ENCODE data around the gene CEP72. TPM values are rescaled to one million over a fixed set of nuclear protein-coding genes. Genes with fewer than 3 reads are reported as not detected.

The CEP72 gene
- total RNA-seq, 4 donors from 2014 or later, result 2.6 to 9.4 (median 4.2) TPM

- Histone ChIP-seq H3K4me3 (no peak overlapping the region), H3K36me3 (peaks cover 0 to 10% (median 2%) of the 10 kb centered on the region in 4 donors), H3K27ac (no peak overlapping the region), H3K27me3 (no peaks in the 10 kb centered on the region), H3K9me3 (no peaks in the 10 kb centered on the region), H3K4me1 (no peaks in the 10 kb centered on the region)
- WGBS, 2 donors (ENCODE audit: low coverage in 1 of 2), result 96% methylated on average over 20 of the region's 20 CpGs; no CpG with 5 or more reads in 1 of the 2 donors
- intact Hi-C loops (cut with DNase I; ENCODE audit: low total_unique reads), result no loop called here
- no peak for DNase-seq
- TF ChIP-seq CTCF (IDR thresholded peaks at IDR 0.05) (no peak), EP300 (IDR thresholded peaks at IDR 0.05; ENCODE audit: low read depth) (no peak)
- in situ Hi-C loops (cut with MboI; ENCODE audit: low pct_ligation_motif_present in 1 of 4, low pct_unique_long_range_greater_than_20kb in 1 of 4, low sequenced_read_pairs in 3 of 4), result no loop called here
Observed at GRCh38 chr5:636951-637350, 24.8 kb downstream of the CEP72 start.

- Histone ChIP-seq H3K36me3 (peaks cover 0 to 10% (median 2%) of the 10 kb centered on the region in 4 donors), H3K9me3 (no peaks in the 10 kb centered on the region), H3K4me3 (no peak overlapping the region), H3K4me1 (no peaks in the 10 kb centered on the region), H3K27ac (no peak overlapping the region), H3K27me3 (no peaks in the 10 kb centered on the region)
- no peak for DNase-seq
- in situ Hi-C loops (cut with MboI; ENCODE audit: low pct_ligation_motif_present in 1 of 4, low pct_unique_long_range_greater_than_20kb in 1 of 4, low sequenced_read_pairs in 3 of 4) (no loop called here), intact Hi-C loops (cut with DNase I; ENCODE audit: low total_unique reads) (no loop called here)
- 92 to 93% methylated on average over 5 to 38 of the region's 42 CpGs for WGBS, 2 donors (ENCODE audit: low coverage in 1 of 2)
- no peak for TF ChIP-seq POLR2AphosphoS5 (IDR thresholded peaks at IDR 0.05)
- no peak for TF ChIP-seq EP300 (IDR thresholded peaks at IDR 0.05; ENCODE audit: low read depth)
- TF ChIP-seq POLR2A (IDR thresholded peaks at IDR 0.05), result no peak
Observed at GRCh38 chr5:637581-638450, 25.7 kb downstream of the CEP72 start.

- H3K27me3 ChIP-seq, result no peaks in the 10 kb centered on the region
- H3K9me3 ChIP-seq, result no peaks in the 10 kb centered on the region
- peaks cover 0 to 10% (median 2%) of the 10 kb centered on the region in 4 donors for H3K36me3 ChIP-seq
- no peak overlapping the region for H3K4me3 ChIP-seq
- WGBS, 2 donors (ENCODE audit: low coverage in 1 of 2), result 94% methylated on average over 28 of the region's 29 CpGs; no CpG with 5 or more reads in 1 of the 2 donors
- no peak overlapping the region for H3K27ac ChIP-seq
- H3K4me1 ChIP-seq, result no peaks in the 10 kb centered on the region
- no peak for TF ChIP-seq POLR2A (IDR thresholded peaks at IDR 0.05)
- no peak for TF ChIP-seq EP300 (IDR thresholded peaks at IDR 0.05; ENCODE audit: low read depth)
- TF ChIP-seq POLR2AphosphoS5 (IDR thresholded peaks at IDR 0.05), result no peak
- TF ChIP-seq CTCF (IDR thresholded peaks at IDR 0.05), result no peak
- DNase-seq, result no peak
- intact Hi-C loops (cut with DNase I; ENCODE audit: low total_unique reads) (no loop called here), in situ Hi-C loops (cut with MboI; ENCODE audit: low pct_ligation_motif_present in 1 of 4, low pct_unique_long_range_greater_than_20kb in 1 of 4, low sequenced_read_pairs in 3 of 4) (no loop called here)
Observed at GRCh38 chr5:638501-639252, 26.5 kb downstream of the CEP72 start.

GRCh38 chr5:639253-639530 is 27.1 kb downstream of the CEP72 start:
- DNase-seq, result no peak
- H3K36me3 ChIP-seq, result peaks cover 0 to 10% (median 2%) of the 10 kb centered on the region in 4 donors

More at GRCh38 chr5:639253-639530, 27.1 kb downstream of the CEP72 start:
- Histone ChIP-seq H3K4me1 (no peaks in the 10 kb centered on the region), H3K27ac (no peak overlapping the region), H3K9me3 (no peaks in the 10 kb centered on the region), H3K27me3 (no peaks in the 10 kb centered on the region), H3K4me3 (no peak overlapping the region)
- 90 to 100% methylated on average over 1 to 9 of the region's 9 CpGs for WGBS, 2 donors (ENCODE audit: low coverage in 1 of 2)
- intact Hi-C loops (cut with DNase I; ENCODE audit: low total_unique reads) (no loop called here), in situ Hi-C loops (cut with MboI; ENCODE audit: low pct_ligation_motif_present in 1 of 4, low pct_unique_long_range_greater_than_20kb in 1 of 4, low sequenced_read_pairs in 3 of 4) (no loop called here)
- TF ChIP-seq EP300 (IDR thresholded peaks at IDR 0.05; ENCODE audit: low read depth) (no peak), CTCF (IDR thresholded peaks at IDR 0.05) (no peak), POLR2AphosphoS5 (IDR thresholded peaks at IDR 0.05) (no peak)

Measured in transverse colon (tissue), 4 donors.